Right atrium auricular region (tissue), 2 donors: ENCODE results near the gene CLDN22. TPM values are rescaled to one million over a fixed set of nuclear protein-coding genes. Genes with fewer than 3 reads are reported as not detected.
"Not testable (repeated sequence)": the region's sequence is repeated elsewhere in the genome, so short reads cannot be mapped to it uniquely, and the experiment has no call there.

ENCODE experiments used
- DNase-seq: peaks from one replicate; pipeline ENCODE4 v3.0.0-alpha.2; 2019; ENCODE audit warnings: low spot score
- H3K27ac ChIP-seq, 2 donors: fragments of 200-600 bp; sonication (generic); 1 replicate in 1 of 2; 2 replicates in 1 of 2; pipeline ENCODE4 v1.5.1; 2016 to 2019
- H3K27me3 ChIP-seq, 2 donors: fragments of 200-600 bp; sonication (generic); one replicate each; pipeline versions ENCODE4 v1.5.1 to v1.6.0; 2017 to 2019
- H3K36me3 ChIP-seq: fragments of 200-600 bp; sonication (generic); one replicate; pipeline ENCODE4 v1.5.1; 2016
- H3K4me1 ChIP-seq, 2 donors: fragments of 200-600 bp; sonication (generic); one replicate each; pipeline versions ENCODE4 v1.5.1 to v1.6.0; 2017 to 2019
- H3K4me3 ChIP-seq, 2 donors: fragments of 200-600 bp; sonication (generic); 1 replicate in 1 of 2; 2 replicates in 1 of 2; pipeline ENCODE4 v1.5.1; 2017 to 2019; ENCODE audit warnings: mild to moderate bottlenecking in 1 of 2, moderate library complexity in 1 of 2
- H3K9me3 ChIP-seq, 2 donors: fragments of 200-600 bp; sonication (generic); one replicate each; pipeline ENCODE4 v1.5.1; 2019
- total RNA-seq, 2 donors: library from RNA; depleted of rRNA; stranded (reverse); fragments of >200 nt; gene quantifications; one replicate each; pipeline ENCODE4 v1.1.0, GENCODE V29; 2016
- TF ChIP-seq, protein P1 (sequence below), 2 donors: fragments of 200-600 bp; sonication (generic); IDR thresholded peaks; one replicate each; pipeline ENCODE4 v1.5.1; 2019; ENCODE audit warnings: antibody characterized with exemption in 2 of 2

The CLDN22 gene
- total RNA-seq, 2 donors from 2014 or later, result not detected

- no peak overlapping the region for H3K27ac ChIP-seq
- no peaks in the 10 kb centered on the region for H3K9me3 ChIP-seq
- no peak for DNase-seq
- H3K36me3 ChIP-seq, result no peaks in the 10 kb centered on the region
- no peaks in the 10 kb centered on the region for H3K27me3 ChIP-seq
- H3K4me1 ChIP-seq, result no peaks in the 10 kb centered on the region
- TF ChIP-seq, protein P1, sequence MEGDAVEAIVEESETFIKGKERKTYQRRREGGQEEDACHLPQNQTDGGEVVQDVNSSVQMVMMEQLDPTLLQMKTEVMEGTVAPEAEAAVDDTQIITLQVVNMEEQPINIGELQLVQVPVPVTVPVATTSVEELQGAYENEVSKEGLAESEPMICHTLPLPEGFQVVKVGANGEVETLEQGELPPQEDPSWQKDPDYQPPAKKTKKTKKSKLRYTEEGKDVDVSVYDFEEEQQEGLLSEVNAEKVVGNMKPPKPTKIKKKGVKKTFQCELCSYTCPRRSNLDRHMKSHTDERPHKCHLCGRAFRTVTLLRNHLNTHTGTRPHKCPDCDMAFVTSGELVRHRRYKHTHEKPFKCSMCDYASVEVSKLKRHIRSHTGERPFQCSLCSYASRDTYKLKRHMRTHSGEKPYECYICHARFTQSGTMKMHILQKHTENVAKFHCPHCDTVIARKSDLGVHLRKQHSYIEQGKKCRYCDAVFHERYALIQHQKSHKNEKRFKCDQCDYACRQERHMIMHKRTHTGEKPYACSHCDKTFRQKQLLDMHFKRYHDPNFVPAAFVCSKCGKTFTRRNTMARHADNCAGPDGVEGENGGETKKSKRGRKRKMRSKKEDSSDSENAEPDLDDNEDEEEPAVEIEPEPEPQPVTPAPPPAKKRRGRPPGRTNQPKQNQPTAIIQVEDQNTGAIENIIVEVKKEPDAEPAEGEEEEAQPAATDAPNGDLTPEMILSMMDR (IDR thresholded peaks at IDR 0.05), result no peak
- H3K4me3 ChIP-seq, result no peak overlapping the region
These were observed 4.5 kb upstream of the CLDN22 start for GRCh38 chr4:183324619-183325018.

GRCh38 chr4:183324056-183324455 lies 4.0 kb upstream of the CLDN22 start:
- not testable (repeated sequence) for H3K4me1 ChIP-seq, H3K36me3 ChIP-seq, H3K27me3 ChIP-seq, DNase-seq, H3K9me3 ChIP-seq, H3K27ac ChIP-seq, H3K4me3 ChIP-seq

DNA sequence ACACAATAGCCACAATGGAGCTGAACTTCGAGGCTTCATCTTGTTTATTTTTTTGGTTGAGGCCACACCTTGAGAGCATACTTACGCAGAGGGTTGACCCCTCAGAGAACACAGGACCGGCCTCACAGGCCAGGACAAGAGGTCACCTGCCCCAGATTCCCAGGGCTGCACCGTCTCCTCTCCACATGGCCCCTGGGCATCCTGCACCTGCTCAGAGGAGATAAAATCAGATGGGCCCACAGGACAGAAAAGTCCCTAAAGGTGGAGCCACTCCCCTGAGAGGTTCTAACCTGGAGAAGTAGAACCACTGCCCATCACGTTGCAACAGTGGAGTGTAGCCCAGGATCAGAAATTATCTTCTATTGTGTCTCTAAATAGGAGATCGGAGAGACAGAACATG lies 3.2 kb upstream of the CLDN22 start:
- Histone ChIP-seq H3K9me3 (no peaks in the 10 kb centered on the region), H3K27ac (no peak overlapping the region), H3K36me3 (no peaks in the 10 kb centered on the region), H3K27me3 (no peaks in the 10 kb centered on the region), H3K4me1 (no peaks in the 10 kb centered on the region), H3K4me3 (no peak overlapping the region)
- TF ChIP-seq, protein P1 (IDR thresholded peaks at IDR 0.05), result no peak
- no peak for DNase-seq

DNA sequence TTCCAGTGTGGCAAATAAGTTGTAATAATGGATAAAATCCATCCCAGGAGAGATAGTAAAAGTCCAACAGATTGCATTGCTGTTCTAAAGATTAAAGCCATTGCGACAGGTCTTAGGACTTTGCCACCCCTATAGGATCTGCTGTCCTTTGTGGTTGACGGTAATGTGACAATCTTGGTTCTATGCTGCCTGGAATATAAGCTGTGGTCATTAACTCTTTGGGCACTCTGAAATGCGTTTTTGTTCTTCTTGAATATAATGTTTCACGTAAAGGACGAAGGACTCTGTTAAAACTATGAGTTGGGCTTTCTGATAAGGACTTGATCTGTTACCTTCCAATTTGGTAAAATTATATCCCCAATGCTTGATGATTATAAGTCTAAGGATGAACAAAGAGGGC lies 2.2 kb upstream of the CLDN22 start, which contains the start of gene CLDN24:
Gene CLDN24, minus strand, starts transcription at position 101 of the 400 bp plus-strand sequence. Its CDS starts 0 bp downstream, at position 101.
- H3K4me3 ChIP-seq, result no peak within 1 kb of the TSS
- no peaks in the 10 kb centered on the region for H3K4me1 ChIP-seq
- TF ChIP-seq, protein P1 (IDR thresholded peaks at IDR 0.05), result no peak
- H3K27me3 ChIP-seq, result no peaks in the 10 kb centered on the region
- no peak within 1 kb of the TSS for H3K27ac ChIP-seq
- no peaks in the 10 kb centered on the region for H3K36me3 ChIP-seq
- H3K9me3 ChIP-seq, result no peaks in the 10 kb centered on the region
- DNase-seq, result no peak

DNA sequence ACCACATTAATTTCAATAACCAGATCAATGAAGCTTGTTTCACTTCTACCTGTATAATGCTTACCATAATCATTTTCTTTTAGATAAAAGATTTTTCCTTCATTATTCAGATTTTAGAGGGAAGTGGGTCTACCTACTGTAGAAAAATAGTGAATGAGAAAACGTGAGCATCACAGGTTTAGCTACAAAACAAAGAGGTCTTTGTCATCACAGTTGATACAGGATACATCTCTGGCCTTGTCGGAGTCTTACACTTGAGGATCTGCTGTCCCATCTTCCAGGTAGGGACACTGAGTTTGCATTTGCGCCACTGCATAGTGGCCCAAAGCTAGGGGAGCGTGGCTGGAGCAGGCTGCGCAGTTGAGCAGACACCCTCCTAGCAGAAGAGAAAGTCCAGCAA lies 1.4 kb upstream of the CLDN22 start:
- no peaks in the 10 kb centered on the region for H3K4me1 ChIP-seq
- H3K36me3 ChIP-seq, result no peaks in the 10 kb centered on the region
- no peak for DNase-seq
- TF ChIP-seq, protein P1 (IDR thresholded peaks at IDR 0.05), result no peak
- no peak overlapping the region for H3K4me3 ChIP-seq
- H3K27me3 ChIP-seq, result no peaks in the 10 kb centered on the region
- no peaks in the 10 kb centered on the region for H3K9me3 ChIP-seq
- H3K27ac ChIP-seq, result no peak overlapping the region

DNA sequence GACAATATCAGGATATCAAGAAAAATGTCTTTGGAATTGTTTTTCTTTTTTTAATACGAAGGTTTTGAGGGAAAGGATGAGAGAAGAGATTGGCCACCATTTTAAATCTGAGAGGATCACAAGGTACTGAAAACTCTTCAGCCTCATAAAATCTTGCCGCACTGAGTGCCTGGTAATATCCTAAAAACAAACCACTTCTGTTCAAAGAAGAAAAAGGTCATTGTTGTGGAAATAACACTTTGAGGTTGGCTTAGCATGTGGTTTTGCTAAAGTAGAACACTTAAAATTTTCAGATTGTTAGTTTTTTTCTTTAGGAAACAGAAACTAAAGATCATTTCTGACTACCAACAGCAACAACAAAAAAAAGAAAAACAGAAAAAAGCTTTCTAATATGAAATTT lies 1.0 kb upstream of the CLDN22 start:
- TF ChIP-seq, protein P1 (IDR thresholded peaks at IDR 0.05), result no peak
- Histone ChIP-seq H3K27me3 (no peaks in the 10 kb centered on the region), H3K4me1 (no peaks in the 10 kb centered on the region), H3K36me3 (no peaks in the 10 kb centered on the region), H3K9me3 (no peaks in the 10 kb centered on the region), H3K27ac (no peak overlapping the region), H3K4me3 (no peak overlapping the region)
- no peak for DNase-seq
